Smooth muscle cell (in vitro differentiated cells): ENCODE measurements around the gene GPR61. TPM values are rescaled to one million over a fixed set of nuclear protein-coding genes. Genes with fewer than 3 reads are reported as not detected.

Experiments used
- DNase-seq: peaks from one replicate; lab custom pipeline; 2025; ENCODE audit not compliant: unreplicated experiment; lab: John Stamatoyannopoulos, UW
- H2AFZ ChIP-seq: fragments of 200-600 bp; sonication (generic); 2 replicates; pipeline ENCODE4 v1.6.0; 2016; ENCODE audit warnings: antibody characterized with exemption, low read depth, mild to moderate bottlenecking
- H3F3A ChIP-seq: fragments of 200-600 bp; sonication (generic); 2 replicates; pipeline ENCODE4 v1.6.0; 2017; ENCODE audit warnings: antibody characterized with exemption, low read depth
- H3K27ac ChIP-seq: fragments of 200-600 bp; sonication (generic); 2 replicates; pipeline ENCODE4 v1.5.1; 2016; ENCODE audit warnings: low read depth, mild to moderate bottlenecking
- H3K27me3 ChIP-seq: fragments of 200-600 bp; sonication (generic); 2 replicates; pipeline ENCODE4 v1.6.1; 2016; ENCODE audit warnings: low read depth, mild to moderate bottlenecking
- H3K36me3 ChIP-seq: fragments of 200-600 bp; sonication (generic); 2 replicates; pipeline ENCODE4 v1.5.1; 2016; ENCODE audit warnings: low read depth
- H3K4me1 ChIP-seq: fragments of 200-600 bp; sonication (generic); 2 replicates; pipeline ENCODE4 v1.5.1; 2016; ENCODE audit warnings: low read depth
- H3K4me2 ChIP-seq: fragments of 200-600 bp; sonication (generic); 2 replicates; pipeline ENCODE4 v1.6.0; 2016; ENCODE audit warnings: mild to moderate bottlenecking
- H3K4me3 ChIP-seq: fragments of 200-600 bp; sonication (generic); 2 replicates; pipeline ENCODE4 v1.5.1; 2016; ENCODE audit warnings: mild to moderate bottlenecking
- H3K79me2 ChIP-seq: fragments of 200-600 bp; sonication (generic); 2 replicates; pipeline ENCODE4 v1.6.0; 2016; ENCODE audit warnings: low read depth, mild to moderate bottlenecking
- H3K9ac ChIP-seq: fragments of 200-600 bp; sonication (generic); 2 replicates; pipeline ENCODE4 v1.6.0; 2016; ENCODE audit warnings: low read depth
- H3K9me3 ChIP-seq: fragments of 200-600 bp; sonication (generic); replicated peaks from 2 replicates; pipeline ENCODE4 v1.5.1; 2016; ENCODE audit warnings: low read depth
- H4K20me1 ChIP-seq: fragments of 200-600 bp; sonication (generic); 2 replicates; pipeline ENCODE4 v1.6.0; 2016; ENCODE audit warnings: low read depth
- CTCF ChIP-seq: fragments of 200-600 bp; sonication (generic); IDR thresholded peaks from 2 replicates; pipeline ENCODE4 v1.5.1; 2017; ENCODE audit warnings: borderline replicate concordance, mild to moderate bottlenecking, antibody characterized with exemption; ENCODE audit not compliant: insufficient read depth, poor library complexity, severe bottlenecking
- WGBS: methylation state at CpG from one replicate; pipeline ENCODE4 v1.1.7; 2016; ENCODE audit warnings: low lambda C conversion rate; 5-methylcytosine and 5-hydroxymethylcytosine counted together
- polyA plus RNA-seq: library from polyadenylated mRNA; unstranded; fragments of >200 nt; fragmentation: Nextera tagmentation; extraction: Ambion mirVana; gene quantifications from 2 replicates; pipeline ENCODE4 v1.2.1, GENCODE V29; 2016
- total RNA-seq: library from RNA; depleted of rRNA; stranded (reverse); fragments of >200 nt; gene quantifications from 2 replicates; pipeline ENCODE4 v1.2.3, GENCODE V29; 2014

The GPR61 gene
- total and polyA plus RNA-seq, 2 experiments from 2014 or later: 0.37 TPM; not detected in 1

- peak within 1 kb of the TSS; percentile 77 for H3K4me3 ChIP-seq
- H3K27ac ChIP-seq: peak within 1 kb of the TSS; percentile 91
- peaks cover 3% of the 10 kb centered on the region for H3F3A ChIP-seq
- peak within 1 kb of the TSS; percentile 67 for H2AFZ ChIP-seq
- H3K27me3 ChIP-seq: no peaks in the 10 kb centered on the region
- H3K79me2 ChIP-seq: peaks cover 64% of the 10 kb centered on the region
- peak within 1 kb of the TSS; percentile 87 for H3K4me2 ChIP-seq
- no peaks in the 10 kb centered on the region for H3K36me3 ChIP-seq
- peak; percentile 71 for DNase-seq
- H3K9me3 ChIP-seq: no peaks in the 10 kb centered on the region
- peaks cover 22% of the 10 kb centered on the region for H3K4me1 ChIP-seq
- no peak for TF ChIP-seq CTCF
- H3K9ac ChIP-seq: peak within 1 kb of the TSS; percentile 94
- WGBS: 1% methylated on average over 65 of the region's 68 CpGs
- peaks cover 47% of the 10 kb centered on the region for H4K20me1 ChIP-seq
These were observed 8.9 kb downstream of the GPR61 start, which contains the start of gene GNAI3 for GRCh38 chr1:109548321-109549267. GNAI3 (plus strand) TSS chr1:109548615; CDS start chr1:109548721, 106 bp downstream.

GRCh38 chr1:109556563-109556962, 16.9 kb downstream of the GPR61 start:
- H3K9me3 ChIP-seq: no peaks in the 10 kb centered on the region
- peaks cover 1% of the 10 kb centered on the region for H3F3A ChIP-seq
- DNase-seq: no peak
- no peak overlapping the region for H2AFZ ChIP-seq
- no peak overlapping the region for H3K4me2 ChIP-seq
- H3K4me1 ChIP-seq: peaks cover 4% of the 10 kb centered on the region
- no peaks in the 10 kb centered on the region for H3K36me3 ChIP-seq
- H3K27ac ChIP-seq: no peak overlapping the region
- TF ChIP-seq CTCF: no peak
- WGBS: 94% methylated on average over 2 of the region's 2 CpGs
- peaks cover 100% of the 10 kb centered on the region for H4K20me1 ChIP-seq
- H3K4me3 ChIP-seq: no peak overlapping the region
- H3K79me2 ChIP-seq: peaks cover 100% of the 10 kb centered on the region
- H3K27me3 ChIP-seq: no peaks in the 10 kb centered on the region
- no peak overlapping the region for H3K9ac ChIP-seq

- TF ChIP-seq CTCF: no peak
- Histone ChIP-seq H4K20me1 (peaks cover 100% of the 10 kb centered on the region), H3K36me3 (no peaks in the 10 kb centered on the region), H3K79me2 (peaks cover 100% of the 10 kb centered on the region), H2AFZ (no peak overlapping the region), H3K9ac (no peak overlapping the region), H3K27me3 (no peaks in the 10 kb centered on the region), H3K4me2 (no peak overlapping the region), H3K27ac (no peak overlapping the region), H3F3A (peaks cover 7% of the 10 kb centered on the region), H3K4me3 (no peak overlapping the region), H3K9me3 (no peaks in the 10 kb centered on the region), H3K4me1 (peaks cover 10% of the 10 kb centered on the region)
- DNase-seq: no peak
- 98% methylated on average over 5 of the region's 5 CpGs for WGBS
These were observed 17.8 kb downstream of the GPR61 start for GRCh38 chr1:109557520-109557919.
